ENCODE measurements around the gene ZP2.

DNA sequence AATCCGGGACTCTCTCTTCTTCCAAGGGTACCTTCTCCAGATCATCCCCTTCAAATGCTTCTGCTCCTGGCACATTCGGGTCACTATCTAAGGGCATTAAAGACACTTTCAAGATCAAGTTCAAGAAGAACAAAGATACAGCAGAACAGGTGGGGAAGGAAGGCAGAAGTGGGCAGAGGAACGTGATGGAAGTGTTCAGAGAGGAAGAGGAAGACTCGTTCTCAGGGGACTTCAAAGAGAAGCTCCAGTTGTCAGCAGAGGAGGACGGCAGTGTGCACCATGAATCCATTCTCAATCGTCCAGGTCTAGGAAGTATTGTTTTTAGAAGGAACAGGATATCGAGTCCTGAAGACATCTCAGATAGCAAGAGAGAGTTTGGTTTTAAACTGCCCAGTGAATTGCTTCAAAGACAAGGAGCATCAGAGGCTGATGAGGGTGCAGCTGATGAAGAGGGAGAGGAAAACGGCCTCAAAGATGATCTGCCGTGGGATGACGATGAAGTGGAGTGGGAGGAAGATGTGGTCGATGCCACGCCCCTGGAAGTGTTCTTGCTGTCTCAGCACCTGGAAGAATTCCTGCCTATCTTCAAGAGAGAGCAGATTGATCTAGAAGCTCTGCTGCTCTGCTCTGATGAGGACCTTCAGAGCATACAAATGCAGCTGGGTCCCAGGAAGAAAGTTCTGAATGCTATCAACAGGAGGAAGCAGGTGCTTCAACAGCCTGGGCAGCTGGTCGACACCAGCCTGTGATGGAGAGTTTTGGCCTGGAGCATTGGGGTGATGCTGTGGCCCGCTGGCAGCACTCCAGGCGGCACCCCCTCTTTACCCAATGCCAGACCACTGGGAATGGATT lies 38.9 kb upstream of the ZP2 start:
- TF ChIP-seq, protein P1, sequence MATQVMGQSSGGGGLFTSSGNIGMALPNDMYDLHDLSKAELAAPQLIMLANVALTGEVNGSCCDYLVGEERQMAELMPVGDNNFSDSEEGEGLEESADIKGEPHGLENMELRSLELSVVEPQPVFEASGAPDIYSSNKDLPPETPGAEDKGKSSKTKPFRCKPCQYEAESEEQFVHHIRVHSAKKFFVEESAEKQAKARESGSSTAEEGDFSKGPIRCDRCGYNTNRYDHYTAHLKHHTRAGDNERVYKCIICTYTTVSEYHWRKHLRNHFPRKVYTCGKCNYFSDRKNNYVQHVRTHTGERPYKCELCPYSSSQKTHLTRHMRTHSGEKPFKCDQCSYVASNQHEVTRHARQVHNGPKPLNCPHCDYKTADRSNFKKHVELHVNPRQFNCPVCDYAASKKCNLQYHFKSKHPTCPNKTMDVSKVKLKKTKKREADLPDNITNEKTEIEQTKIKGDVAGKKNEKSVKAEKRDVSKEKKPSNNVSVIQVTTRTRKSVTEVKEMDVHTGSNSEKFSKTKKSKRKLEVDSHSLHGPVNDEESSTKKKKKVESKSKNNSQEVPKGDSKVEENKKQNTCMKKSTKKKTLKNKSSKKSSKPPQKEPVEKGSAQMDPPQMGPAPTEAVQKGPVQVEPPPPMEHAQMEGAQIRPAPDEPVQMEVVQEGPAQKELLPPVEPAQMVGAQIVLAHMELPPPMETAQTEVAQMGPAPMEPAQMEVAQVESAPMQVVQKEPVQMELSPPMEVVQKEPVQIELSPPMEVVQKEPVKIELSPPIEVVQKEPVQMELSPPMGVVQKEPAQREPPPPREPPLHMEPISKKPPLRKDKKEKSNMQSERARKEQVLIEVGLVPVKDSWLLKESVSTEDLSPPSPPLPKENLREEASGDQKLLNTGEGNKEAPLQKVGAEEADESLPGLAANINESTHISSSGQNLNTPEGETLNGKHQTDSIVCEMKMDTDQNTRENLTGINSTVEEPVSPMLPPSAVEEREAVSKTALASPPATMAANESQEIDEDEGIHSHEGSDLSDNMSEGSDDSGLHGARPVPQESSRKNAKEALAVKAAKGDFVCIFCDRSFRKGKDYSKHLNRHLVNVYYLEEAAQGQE (IDR thresholded peaks at IDR 0.05) = no peak
- TF ChIP-seq TAF1 (conservative IDR thresholded peaks at IDR 0.05) (no peak), CTCF (IDR thresholded peaks at IDR 0.05; ENCODE audit: low read depth, low read length, missing input control) (no peak), MAX (IDR thresholded peaks at IDR 0.05) (no peak), RXRA (IDR thresholded peaks at IDR 0.05) (no peak), RAD21 (IDR thresholded peaks at IDR 0.05) (no peak), JUND (IDR thresholded peaks at IDR 0.05) (no peak), SP1 (IDR thresholded peaks at IDR 0.05) (no peak), YY1 (IDR thresholded peaks at IDR 0.05) (no peak), GABPA (IDR thresholded peaks at IDR 0.05 in 1 of 2, conservative IDR thresholded peaks at IDR 0.05 in 1 of 2) (no peak), HNF4G (IDR thresholded peaks at IDR 0.05) (no peak)
